NCI-H2227 (cell line): ENCODE results near the gene PDPK1.
"Not testable (repeated sequence)": the region's sequence is repeated elsewhere in the genome, so short reads cannot be mapped to it uniquely, and the experiment has no call there.

Experiments used
- DNase-seq: peaks from one replicate; lab custom pipeline; 2025; ENCODE audit not compliant: unreplicated experiment; lab: John Stamatoyannopoulos, UW

The PDPK1 gene

DNA sequence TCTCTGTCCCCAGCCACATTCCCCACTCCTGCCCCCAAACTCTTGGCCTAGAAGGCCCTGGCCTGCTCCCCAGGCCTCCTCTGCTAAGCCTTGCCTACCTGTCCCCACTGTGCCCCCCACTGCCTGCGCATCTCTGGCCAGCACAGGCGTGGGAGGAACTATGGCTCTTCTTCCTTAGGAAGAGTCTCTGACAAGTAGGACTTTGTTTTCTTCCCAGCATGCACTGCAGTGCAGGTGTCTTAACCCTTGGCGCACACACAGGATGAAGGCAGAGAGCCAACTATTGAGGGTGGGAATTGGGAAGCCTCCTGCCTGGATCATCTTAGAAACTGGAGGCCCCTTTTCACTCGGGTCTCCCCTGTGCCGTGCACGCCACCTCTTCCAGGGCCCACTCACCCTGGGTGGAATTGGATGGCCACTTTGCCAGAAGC is 14.0 kb upstream of the PDPK1 start:
- DNase-seq = no peak

DNA sequence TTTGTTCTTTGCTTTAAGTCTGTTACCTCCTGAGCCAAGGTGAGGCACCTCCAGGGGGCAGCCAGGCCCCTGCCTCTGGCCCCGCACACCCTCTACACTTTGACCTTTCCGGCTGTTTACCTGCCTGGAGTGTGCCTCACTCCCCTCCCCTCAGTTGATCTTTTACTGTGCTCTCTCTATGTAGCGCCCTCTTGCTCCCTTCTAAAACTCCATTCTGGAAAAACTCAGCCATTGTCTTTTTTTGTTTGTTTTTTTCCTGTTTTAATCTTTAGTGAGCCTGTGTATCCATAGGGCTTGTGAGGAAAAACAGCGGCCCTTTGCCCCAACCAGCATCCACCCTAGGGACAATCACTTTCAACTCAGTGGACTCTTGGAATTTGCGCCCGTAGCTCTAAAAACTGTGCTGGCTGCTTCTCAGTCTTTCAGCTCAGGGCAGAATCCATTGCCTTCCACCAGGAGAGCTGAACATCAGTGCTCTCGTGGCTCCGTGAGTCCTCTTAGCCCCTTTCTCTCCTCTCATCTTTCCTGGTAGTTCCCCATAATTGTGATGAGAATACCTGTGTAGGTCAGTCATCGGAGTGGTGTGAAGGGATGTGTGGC is 13.4 kb upstream of the PDPK1 start:
- no peak for DNase-seq

DNA sequence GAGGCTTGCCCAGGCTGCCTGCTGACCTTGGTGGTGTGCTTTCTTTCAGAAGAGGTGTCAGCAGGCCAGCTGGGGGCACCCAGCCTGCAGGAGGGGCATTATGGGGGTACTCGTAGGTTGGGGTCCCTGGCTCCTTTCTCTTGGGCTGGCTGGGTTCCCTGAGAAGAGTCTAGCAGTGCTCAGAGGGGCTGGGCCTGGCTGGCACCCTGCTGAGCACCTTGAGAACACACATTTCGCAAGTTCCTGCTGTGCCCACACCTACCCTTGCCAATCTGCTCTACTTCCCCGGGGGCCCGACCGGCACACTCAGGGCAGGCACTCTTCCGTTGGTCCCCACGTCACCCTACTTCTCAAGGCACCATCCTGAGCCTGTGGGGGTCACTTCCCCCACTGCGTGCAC is 11.7 kb upstream of the PDPK1 start:
- no peak for DNase-seq

DNA sequence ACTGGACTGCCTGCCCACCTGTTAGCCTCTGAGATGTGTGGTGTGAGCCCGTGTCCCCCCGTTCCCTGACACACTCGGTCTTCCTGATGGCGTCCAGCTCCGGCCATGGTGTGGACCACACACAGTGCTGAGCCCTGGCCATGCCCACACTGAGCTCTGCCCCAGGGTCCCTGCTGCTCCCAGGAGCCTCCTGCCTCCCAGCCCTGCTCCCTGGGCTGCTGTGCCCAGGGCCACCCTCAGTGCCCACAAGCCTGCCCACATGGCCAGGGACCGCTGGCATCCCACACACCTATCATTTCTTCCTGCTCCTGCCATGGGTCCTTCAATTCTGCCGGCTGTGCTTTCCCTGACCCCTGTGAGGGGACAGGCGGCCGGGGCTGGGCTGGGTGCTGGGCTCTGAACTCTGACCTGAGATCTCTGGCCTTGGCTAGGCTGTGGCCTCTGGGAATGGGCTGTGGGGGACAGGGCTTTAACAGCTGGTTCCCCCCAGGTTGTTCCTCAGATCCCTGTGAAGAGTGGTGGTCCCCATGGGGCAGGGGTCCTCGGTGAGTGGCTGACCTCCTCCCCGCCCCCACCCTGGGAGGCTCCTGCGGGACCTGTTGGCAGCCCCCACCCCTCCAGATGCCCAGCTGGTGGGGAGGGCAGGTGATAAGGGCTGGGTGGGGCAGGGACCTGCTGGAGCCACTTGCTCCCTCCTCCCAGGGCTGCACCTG is 10.6 kb upstream of the PDPK1 start:
- DNase-seq = no peak

DNA sequence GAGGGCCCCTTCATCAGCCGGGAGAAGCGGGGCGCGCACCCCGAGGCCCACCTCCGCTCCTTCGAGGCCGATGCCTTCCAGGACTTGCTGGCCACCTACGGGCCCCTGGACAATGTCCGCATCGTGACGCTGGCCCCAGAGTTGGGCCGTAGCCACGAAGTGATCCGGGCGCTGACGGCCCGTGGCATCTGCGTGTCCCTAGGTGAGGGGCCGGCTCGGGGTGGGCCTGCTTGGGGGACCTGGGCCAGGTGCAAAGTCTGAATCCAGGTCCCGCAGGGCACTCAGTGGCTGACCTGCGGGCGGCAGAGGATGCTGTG is 10.1 kb upstream of the PDPK1 start:
- DNase-seq = no peak

- DNase-seq = no peak
These were observed 9.4 kb upstream of the PDPK1 start for GRCh38 chr16:2528161-2529060.

DNA sequence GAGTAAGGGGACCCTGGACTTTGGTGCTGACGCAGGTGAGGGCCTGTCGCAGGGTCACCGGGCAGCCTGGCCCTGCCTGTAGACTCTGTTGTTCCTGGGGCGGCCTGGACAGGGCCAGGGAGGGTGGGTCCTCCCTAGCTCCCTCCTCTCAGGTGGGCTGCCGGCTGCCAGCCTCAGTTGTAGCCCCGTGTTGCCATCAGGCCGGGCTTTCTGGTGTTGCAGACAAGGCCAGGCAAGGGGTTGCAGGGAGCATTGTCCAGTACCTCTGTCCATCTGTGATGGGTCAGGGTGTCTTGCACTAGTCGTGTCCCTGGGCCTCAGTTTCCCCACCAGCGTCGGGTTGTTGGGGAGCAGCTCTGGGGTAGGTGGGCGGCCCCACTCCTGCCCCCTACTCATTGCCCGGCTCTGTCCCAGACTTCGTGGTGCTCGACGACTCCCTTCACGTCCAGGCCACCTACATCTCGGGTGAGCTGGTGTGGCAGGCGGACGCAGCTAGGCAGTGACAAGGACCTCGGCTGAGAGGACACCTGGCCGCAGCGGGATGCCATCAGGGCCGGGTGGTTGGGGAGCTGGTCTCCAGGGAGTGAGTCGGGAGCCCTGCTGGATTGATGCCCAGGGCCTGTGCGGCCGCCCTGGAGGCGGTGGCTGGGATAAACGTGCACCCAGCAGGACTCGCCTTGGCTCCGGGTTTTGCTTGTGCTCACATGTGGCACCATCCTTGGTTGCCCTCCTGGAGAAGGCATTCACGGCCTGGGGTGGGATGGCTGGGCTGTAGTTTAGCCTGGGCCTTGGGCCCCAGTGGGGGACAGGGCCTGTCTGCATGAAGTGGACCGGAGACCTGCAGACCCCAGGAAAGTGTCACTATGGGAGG is 8.5 kb upstream of the PDPK1 start:
- DNase-seq = no peak

- no peak for DNase-seq
These were observed 7.7 kb upstream of the PDPK1 start for GRCh38 chr16:2529961-2530628.

DNA sequence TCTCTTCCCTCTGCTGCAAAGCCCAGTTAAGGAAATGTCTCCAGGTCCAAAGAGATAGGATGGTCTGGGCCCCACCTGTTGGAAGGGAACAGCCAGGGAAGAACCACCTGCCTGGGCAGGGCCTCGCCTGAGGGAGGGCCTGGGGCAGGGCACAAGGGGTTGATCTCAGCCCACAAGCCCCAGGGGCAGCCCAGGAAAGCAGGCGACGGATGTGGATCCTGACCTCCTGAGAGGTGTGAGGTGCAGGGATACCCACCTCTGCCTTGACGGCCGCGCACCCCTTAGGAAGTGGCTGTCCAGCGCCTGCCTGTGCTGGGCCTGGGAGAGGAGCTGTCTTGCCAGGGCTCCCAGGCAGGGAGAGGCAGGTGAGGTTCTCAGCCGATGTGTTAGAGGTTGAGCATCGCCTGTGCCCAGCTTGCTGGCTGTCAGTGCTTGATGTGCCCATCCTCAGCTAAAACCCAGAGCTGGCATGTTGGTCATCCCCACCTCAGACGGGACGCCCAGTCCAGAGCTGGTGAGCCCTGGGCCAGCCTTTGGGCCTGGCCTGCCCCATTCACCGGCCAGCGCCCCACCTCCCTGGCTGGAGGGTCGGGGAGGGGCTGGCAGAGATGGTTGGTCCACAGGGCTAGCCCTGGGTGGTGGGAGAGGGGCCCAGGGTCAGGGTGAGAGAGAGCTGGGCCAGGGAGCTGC is 7.0 kb upstream of the PDPK1 start:
- no peak for DNase-seq

DNA sequence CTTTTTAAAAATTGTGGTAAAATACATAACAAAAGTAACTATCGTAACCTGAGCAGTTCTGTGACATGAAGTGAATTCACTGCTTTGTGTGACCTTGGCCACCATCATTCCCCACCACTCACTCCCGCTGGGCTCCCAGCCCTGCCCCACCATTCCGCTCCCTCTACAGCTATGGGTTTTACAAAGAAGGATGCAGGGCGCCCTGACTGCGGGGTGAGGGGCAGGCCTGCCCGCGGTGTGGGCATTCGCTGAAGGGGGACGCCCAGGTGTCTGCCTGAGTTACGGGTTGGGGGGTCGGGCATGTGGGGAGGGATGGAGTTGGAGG is 6.5 kb upstream of the PDPK1 start, which contains the start of gene CEMP1:
Gene CEMP1, minus strand, starts transcription at position 38 of the 325 bp plus-strand sequence. CDS start 335 bp downstream, outside the sequence.
- DNase-seq = no peak

DNA sequence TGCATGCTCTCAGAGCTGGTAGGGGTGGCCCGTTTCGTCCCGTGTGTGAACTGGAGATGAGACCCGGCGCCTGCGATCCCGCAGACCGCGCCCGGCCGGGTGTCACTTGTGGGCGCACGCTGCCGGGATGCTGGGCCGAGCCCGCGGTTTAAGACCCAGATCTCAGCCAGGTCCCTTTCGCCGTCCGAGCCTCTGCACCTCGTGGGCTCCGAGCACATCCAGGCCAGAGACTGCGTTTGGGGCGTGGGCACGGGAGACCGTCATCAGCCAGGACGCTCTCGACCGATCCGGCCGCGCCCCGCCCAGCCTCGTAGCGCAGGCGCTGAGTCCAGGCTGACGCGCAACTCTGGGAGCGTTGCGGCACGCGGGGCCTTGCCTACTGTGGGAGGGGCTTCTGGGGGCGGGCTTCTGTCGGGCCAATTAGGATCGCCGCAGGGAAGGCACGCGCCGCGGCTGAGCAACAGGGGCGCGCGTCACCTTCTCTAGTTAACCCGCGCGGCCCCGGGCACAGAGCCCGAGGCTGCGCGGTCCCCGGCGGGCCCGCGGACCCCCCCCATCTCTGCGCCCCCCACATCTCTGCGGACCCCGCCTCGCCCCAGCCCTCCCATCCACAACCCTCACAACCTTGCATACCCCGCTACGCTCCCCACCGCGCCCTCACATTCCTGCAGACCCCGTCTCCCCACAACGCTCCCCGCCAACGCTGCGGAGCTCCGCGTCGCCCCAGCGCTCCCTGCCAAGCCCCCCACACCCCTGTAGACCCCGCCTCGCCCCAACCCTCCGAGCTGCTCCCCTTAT is 5.9 kb upstream of the PDPK1 start:
- peak; percentile 99 for DNase-seq

DNA sequence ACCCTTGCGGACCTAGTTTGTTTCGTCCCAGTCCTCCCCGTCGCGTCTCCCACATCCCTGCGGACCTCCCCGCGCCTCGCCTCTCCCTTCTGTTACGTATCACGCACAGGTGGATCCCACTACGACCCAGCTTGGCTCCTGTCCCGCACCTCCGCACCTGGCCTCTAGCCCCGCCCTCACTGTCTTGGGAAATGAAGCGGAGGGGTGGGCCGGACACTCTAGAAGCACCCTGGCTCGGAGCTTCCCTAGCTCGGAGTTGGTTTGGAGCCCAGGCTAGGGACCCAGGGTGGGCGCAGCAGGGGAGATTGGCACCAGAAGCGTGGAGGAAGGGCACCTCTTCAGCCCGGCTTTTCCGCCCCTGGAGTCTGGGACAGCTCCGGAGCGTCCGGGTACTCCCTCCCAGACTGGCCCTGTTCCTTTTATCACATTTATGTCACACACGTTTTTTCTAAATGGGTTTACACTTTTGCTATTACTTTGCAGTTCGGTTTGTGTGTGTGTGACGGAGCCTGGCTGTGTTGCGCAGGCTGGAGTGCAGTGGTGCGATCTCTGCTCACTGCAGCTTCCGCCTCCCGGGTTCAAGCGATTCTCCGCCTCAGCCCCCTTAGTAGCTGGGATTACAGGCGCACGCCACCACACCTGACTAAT is 5.2 kb upstream of the PDPK1 start:
- peak; percentile 70 for DNase-seq

DNA sequence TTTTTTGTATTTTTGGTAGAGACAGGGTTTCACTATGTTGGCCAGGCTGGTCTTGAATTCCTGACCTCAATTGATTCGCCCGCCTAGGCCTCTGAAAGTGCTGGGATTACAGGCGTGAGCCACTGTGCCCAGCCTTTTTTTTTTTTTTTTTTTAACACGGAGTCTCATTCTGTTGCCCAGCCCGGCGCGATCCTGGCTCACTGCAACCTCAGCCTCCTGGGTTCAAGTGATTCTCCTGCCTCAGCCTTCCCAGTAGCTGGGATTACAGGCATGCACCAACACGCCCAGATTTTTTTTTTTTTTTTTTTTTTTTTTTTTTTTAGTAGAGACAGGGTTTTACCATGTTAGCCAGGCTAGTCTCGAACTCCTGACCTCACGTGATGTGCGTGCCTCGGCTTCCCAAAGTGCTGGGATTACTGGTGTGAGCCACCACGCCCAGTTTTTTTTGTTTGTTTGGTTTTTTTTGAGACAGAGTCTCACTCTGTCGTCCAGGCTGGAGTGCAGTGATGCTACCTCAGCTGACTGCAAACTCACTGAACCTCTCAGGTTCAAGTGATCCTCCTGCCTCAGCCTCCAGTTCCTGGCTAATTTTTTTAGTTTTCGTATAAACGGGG is 4.6 kb upstream of the PDPK1 start:
- DNase-seq = not testable (repeated sequence)

- no peak for DNase-seq
These were observed 3.9 kb upstream of the PDPK1 start for GRCh38 chr16:2533912-2534311.

DNA sequence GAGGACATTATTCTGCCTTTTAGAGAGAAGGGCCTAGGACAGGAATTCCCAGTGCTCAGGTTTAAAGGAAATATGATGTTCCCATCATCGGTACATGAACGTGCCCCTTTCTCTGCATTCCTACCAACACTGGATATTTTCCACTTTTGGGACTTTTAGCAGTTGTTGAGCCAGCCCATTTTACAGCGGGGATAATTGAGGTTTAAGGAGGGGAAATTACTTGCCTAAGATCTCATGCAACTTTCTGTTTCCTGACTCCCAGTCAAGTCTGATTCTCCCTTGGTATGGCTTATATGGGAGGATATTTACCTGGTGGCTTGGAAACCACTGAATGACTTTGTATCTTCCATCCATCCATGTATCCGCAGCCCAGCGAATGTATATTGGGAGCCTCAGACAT is 3.5 kb upstream of the PDPK1 start:
- DNase-seq = not testable (repeated sequence)

DNA sequence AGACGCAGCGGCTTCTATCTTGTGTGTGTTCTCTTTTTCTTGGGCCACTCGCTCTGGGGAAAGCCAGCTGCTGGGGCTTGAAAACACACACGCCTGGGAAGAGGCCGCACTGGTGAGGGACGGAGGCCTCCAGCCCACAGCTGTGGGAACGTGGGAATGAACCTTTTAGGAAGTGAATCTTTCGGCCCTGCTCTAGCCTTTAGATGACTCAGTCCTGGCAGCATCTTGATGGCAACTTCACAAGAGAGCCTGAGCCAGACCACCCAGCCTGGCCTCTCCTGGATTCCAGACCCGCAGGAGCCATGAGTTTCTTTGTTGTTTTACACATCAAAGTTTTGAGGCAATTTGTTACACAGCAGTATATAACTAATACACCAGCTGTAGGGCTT is 2.2 kb upstream of the PDPK1 start:
- DNase-seq = no peak

GRCh38 chr16:2539192-2539844 is 1.5 kb downstream of the PDPK1 start:
- not testable (repeated sequence) for DNase-seq
